K562 (cell line): Measurements from ENCODE around the gene SUCO. TPM values are rescaled to one million over a fixed set of nuclear protein-coding genes. Genes with fewer than 3 reads are reported as not detected.

Experiments
- ATAC-seq: fragments of 200-7000 bp; cut with Tn5 transposase; 3 replicates; pipeline ENCODE4 v1.9.1; 2020; ENCODE audit warnings: moderate library complexity
- BruUV-seq: library from RNA; stranded (reverse); fragments of 400-500 nt; replicated peaks from 2 replicates; lab custom pipeline; 2021; lab: Mats Ljungman, UMichigan
- CTCF ChIA-PET: fragments of 300-600 bp; formaldehyde crosslinking; extraction: SDS; loops from one replicate; lab custom pipeline; 2021; ENCODE audit warnings: low intra/inter-chr PET ratio; lab: Yijun Ruan, JAX
- POLR2A ChIA-PET: fragments of 300-600, 350-650 bp; sonication (Branson Sonifier 250); formaldehyde crosslinking; extraction: SDS; loops from one replicate; lab custom pipeline; 2021; ENCODE audit warnings: antibody characterized with exemption, inconsistent platforms; lab: Yijun Ruan, JAX
- DNase-seq, 4 experiments: peaks; one replicate each; pipeline versions ENCODE4 v3.0.0 to v3.0.0-alpha.2; 2011 to 2018; ENCODE audit warnings: low spot score in 3 of 4, mixed read lengths in 3 of 4; ENCODE audit errors: extremely low read depth in 1 of 4
- FAIRE-seq: peaks from 2 replicates; lab custom pipeline; 2011; peaks lifted over from hg19 to GRCh38; lab: Jason Lieb, UNC
- H2AFZ ChIP-seq: 2 replicates; pipeline ENCODE4 v1.6.0; 2011; ENCODE audit warnings: low read depth, low read length, control low read depth, inconsistent platforms
- H3K27ac ChIP-seq: fragments of 200-600 bp; 3 replicates; pipeline ENCODE4 v1.8.0; 2011; ENCODE audit warnings: low read depth, mild to moderate bottlenecking, control low read depth, inconsistent platforms, low read length, moderate library complexity, mixed read lengths; ENCODE audit errors: extremely low read depth
- H3K27me3 ChIP-seq, 2 experiments: fragments of 300-600 bp in 1 of 2; 2 replicates in 1 of 2; 3 replicates in 1 of 2; pipeline versions ENCODE4 v1.6.0 to v1.8.0; 2011; ENCODE audit warnings: inconsistent platforms in 2 of 2, low read length in 2 of 2, mild to moderate bottlenecking in 1 of 2, mixed read lengths in 1 of 2, moderate library complexity in 1 of 2; ENCODE audit not compliant: control insufficient read depth in 2 of 2, insufficient read depth in 2 of 2
- H3K36me3 ChIP-seq: fragments of 300-600 bp; 3 replicates; pipeline ENCODE4 v1.8.0; 2011; ENCODE audit warnings: mild to moderate bottlenecking, low read length, inconsistent platforms; ENCODE audit not compliant: control insufficient read depth, insufficient read depth
- H3K4me1 ChIP-seq, 2 experiments: fragments of 200-600 bp in 1 of 2; replicated peaks in 1 of 2; 2 replicates in 1 of 2; 3 replicates in 1 of 2; pipeline versions ENCODE4 v1.5.1 to v1.8.0; 2011; ENCODE audit warnings: inconsistent platforms in 2 of 2, low read length in 2 of 2, mild to moderate bottlenecking in 1 of 2, mixed read lengths in 1 of 2, moderate library complexity in 1 of 2; ENCODE audit not compliant: control insufficient read depth in 2 of 2, insufficient read depth in 2 of 2
- H3K4me2 ChIP-seq: 2 replicates; pipeline ENCODE4 v1.6.1; 2011; ENCODE audit warnings: low read length, control low read depth, inconsistent platforms, mixed read lengths; ENCODE audit not compliant: insufficient read depth
- H3K4me3 ChIP-seq: fragments of 200-600 bp; sonication (generic), shearing (Covaris generic); 2 replicates; pipeline ENCODE4 v1.5.1; 2016; ENCODE audit warnings: control low read depth, inconsistent platforms
- H3K79me2 ChIP-seq: fragments of 200-600 bp; 3 replicates; pipeline ENCODE4 v1.8.0; 2011; ENCODE audit warnings: low read length, inconsistent platforms; ENCODE audit not compliant: control insufficient read depth, insufficient read depth
- H3K9ac ChIP-seq, 2 experiments: 2 replicates each; pipeline versions ENCODE4 v1.6.0 to v1.6.1; 2011; ENCODE audit warnings: low read depth in 2 of 2, low read length in 2 of 2, control low read depth in 1 of 2, inconsistent platforms in 1 of 2, mild to moderate bottlenecking in 1 of 2, mixed read lengths in 1 of 2; ENCODE audit not compliant: insufficient read depth in 1 of 2
- H3K9me1 ChIP-seq: one replicate; pipeline ENCODE4 v1.6.0; 2011; ENCODE audit warnings: inconsistent platforms, mild to moderate bottlenecking, low read length, moderate library complexity; ENCODE audit not compliant: control insufficient read depth, insufficient read depth
- H3K9me3 ChIP-seq: replicated peaks from 2 replicates; pipeline ENCODE4 v1.5.1; 2011; ENCODE audit warnings: low read depth, low read length, inconsistent platforms; ENCODE audit not compliant: control insufficient read depth, insufficient read depth
- H4K20me1 ChIP-seq: replicated peaks from 2 replicates; pipeline ENCODE4 v1.6.1; 2011; ENCODE audit warnings: low read length, inconsistent platforms, mixed read lengths; ENCODE audit not compliant: control insufficient read depth, insufficient read depth
- FOSL1 ChIP-seq: fragments of 200-800 bp; sonication (Bioruptor generic); conservative IDR thresholded peaks from 2 replicates; pipeline ENCODE4 v1.6.1; 2016; ENCODE audit warnings: missing genetic modification characterization, missing compliant biosample characterization
- ID3 ChIP-seq, 2 experiments: fragments of 250-450 bp in 1 of 2; fragments of 450-650 bp in 1 of 2; sonication (Bioruptor Pico) in 1 of 2; IDR thresholded peaks; 2 replicates each; pipeline versions ENCODE4 v1.6.1 to v1.8.0; 2016 to 2021; ENCODE audit warnings: mild to moderate bottlenecking in 2 of 2, moderate library complexity in 2 of 2, missing compliant biosample characterization in 1 of 2, missing genetic modification characterization in 1 of 2
- MAFG ChIP-seq: fragments of 450-650 bp; conservative IDR thresholded peaks from 2 replicates; pipeline ENCODE4 v1.6.1; 2016; ENCODE audit warnings: missing genetic modification characterization, missing compliant biosample characterization
- PTRF ChIP-seq: fragments of 450-650 bp; IDR thresholded peaks from 2 replicates; pipeline ENCODE4 v1.6.1; 2016; ENCODE audit warnings: mild to moderate bottlenecking, missing genetic modification characterization, missing compliant biosample characterization
- ZNF316 ChIP-seq: fragments of 450-650 bp; IDR thresholded peaks from 2 replicates; pipeline ENCODE4 v1.6.1; 2016
- WGBS: fragments of 100-300 bp; shearing (Covaris generic); methylation state at CpG from one replicate; pipeline ENCODE4 v1.1.6; 2016; ENCODE audit warnings: low coverage, mixed read lengths; ENCODE audit not compliant: insufficient coverage; ENCODE audit errors: missing lambda C conversion rate; 5-methylcytosine and 5-hydroxymethylcytosine counted together
- in situ Hi-C: fragments of 300-500 bp; cut with MboI; formaldehyde crosslinking; loops from 4 replicates; pipeline ENCODE4 v1.15.0; 2018; ENCODE audit warnings: inconsistent platforms, mixed read lengths
- intact Hi-C: fragments of 100-400 bp; cut with micrococcal nuclease; formaldehyde crosslinking; loops from 2 replicates; pipeline ENCODE4 v1.14.2; 2022
- polyA plus RNA-seq, 8 experiments: library from polyadenylated mRNA; depleted of rRNA in 4 of 8; stranded (reverse) in 5 of 8; unstranded in 3 of 8; fragments of >200 nt; fragmentation: Nextera tagmentation in 2 of 8; fragmentation: Illumina TruSeq in 1 of 8; extraction: Ambion mirVana in 2 of 8; extraction: Trizol in 1 of 8; gene quantifications; 2 replicates each; pipeline versions ENCODE4 v1.2.1 to v1.2.3, GENCODE V29; 2011 to 2014; ENCODE audit warnings: inconsistent platforms in 1 of 8, missing spikeins in 1 of 8
- total RNA-seq, 7 experiments: library from RNA; depleted of rRNA in 6 of 7; stranded (reverse); fragments of >200 nt in 6 of 7; fragmentation: Illumina TruSeq in 2 of 7; extraction: Trizol in 2 of 7; gene quantifications; 2 replicates each; pipeline versions ENCODE4 v1.2.1 to v1.2.3, GENCODE V29; 2011 to 2021; ENCODE audit warnings: low replicate concordance in 1 of 7

SUCO gene
- total and polyA plus RNA-seq, 9 of the 15 experiments (the other 6 are each of a cell fraction or from before 2014, with no cell fraction given), result 2.5 to 20.6 (median 14.3) TPM

GRCh38 chr1:172647987-172648386, 115.0 kb downstream of the SUCO start:
- Histone ChIP-seq H3K4me2 (no peak overlapping the region), H4K20me1 (no peaks in the 10 kb centered on the region), H3K27ac (no peak overlapping the region), H3K9me1 (no peaks in the 10 kb centered on the region), H3K36me3 (no peaks in the 10 kb centered on the region)
- FAIRE-seq, result no peak
- BruUV-seq, result no TSS peak
- WGBS, result 31% methylated on average over 4 of the region's 4 CpGs
- TF ChIP-seq ZNF316 (no peak), ID3 (CRISPR knock-in tag; IDR thresholded peaks at IDR 0.05) (no peak), ID3 (tag; IDR thresholded peaks at IDR 0.05) (peak; percentile 23; the same call in 1 of the 2 replicates), MAFG (peak; percentile 65)
- TF ChIP-seq, all 486 proteins: peak for 2
- Histone ChIP-seq H3K79me2 (no peaks in the 10 kb centered on the region), H3K4me3 (no peak overlapping the region), H3K9me3 (no peaks in the 10 kb centered on the region), H3K27me3 (no peaks in the 10 kb centered on the region), H2AFZ (no peak overlapping the region), H3K9ac (no peak overlapping the region), H3K4me1 (peaks cover 0 to 13% of the 10 kb centered on the region in 2 experiments; a peak in 3 of 5 replicates)
- POLR2A ChIA-PET, result no interaction called here
- in situ Hi-C loops, result no loop called here
- ATAC-seq, result no peak
- DNase-seq, result no peak
- intact Hi-C loops, result no loop called here
- CTCF ChIA-PET, result no interaction called here

GRCh38 chr1:172650474-172651193, 117.7 kb downstream of the SUCO start:
- FAIRE-seq (no peak), DNase-seq (no peak), ATAC-seq (no peak)
- Histone ChIP-seq H3K4me1 (peaks cover 0 to 3% of the 10 kb centered on the region in 2 experiments; a peak in 2 of 5 replicates), H2AFZ (no peak overlapping the region), H3K27ac (no peak overlapping the region), H3K9me3 (no peaks in the 10 kb centered on the region), H3K9me1 (no peaks in the 10 kb centered on the region), H3K27me3 (no peaks in the 10 kb centered on the region), H3K4me3 (no peak overlapping the region), H4K20me1 (no peaks in the 10 kb centered on the region), H3K4me2 (no peak overlapping the region)
- no TSS peak for BruUV-seq
- intact Hi-C loops, result no loop called here
- in situ Hi-C loops, result no loop called here
- ChIA-PET CTCF (no interaction called here), POLR2A (no interaction called here)
- 35% methylated on average over 2 of the region's 2 CpGs for WGBS
- peak; percentile 54 for TF ChIP-seq FOSL1 (tag)
- no peak for TF ChIP-seq PTRF (tag)
- TF ChIP-seq, all 486 proteins: peak for 1
- no peaks in the 10 kb centered on the region for H3K36me3 ChIP-seq
- H3K9ac ChIP-seq, result no peak overlapping the region
- no peaks in the 10 kb centered on the region for H3K79me2 ChIP-seq
